ENCODE data around the gene CELSR1.

GRCh38 chr22:46462726-46463371 is 74.6 kb downstream of the CELSR1 start:
- TF ChIP-seq POLR2A (IDR thresholded peaks at IDR 0.05; ENCODE audit: low read length) (no peak), GATA1 (IDR thresholded peaks at IDR 0.05; ENCODE audit: low read depth, low read length) (no peak)

All from erythroblast (primary cell).